HFFc6 (cell line): Measurements from ENCODE around the gene ACRBP. TPM values are rescaled to one million over a fixed set of nuclear protein-coding genes. Genes with fewer than 3 reads are reported as not detected.

Experiments
- DNase-seq: peaks from one replicate; pipeline ENCODE4 v3.0.0-alpha.2; 2018
- H3K27ac Mint-ChIP-seq: 2 replicates; pipeline ENCODE4 v1.8.0; 2020; ENCODE audit warnings: mild to moderate bottlenecking, mixed read lengths
- H3K27me3 Mint-ChIP-seq: 2 replicates; pipeline ENCODE4 v1.8.0; 2021; ENCODE audit warnings: mild to moderate bottlenecking, moderate library complexity, mixed read lengths; ENCODE audit not compliant: insufficient read depth
- H3K36me3 Mint-ChIP-seq: 2 replicates; pipeline ENCODE4 v1.8.0; 2021; ENCODE audit warnings: low read depth, mixed read lengths
- H3K4me1 Mint-ChIP-seq: 2 replicates; pipeline ENCODE4 v1.8.0; 2020; ENCODE audit warnings: low read depth, mixed read lengths
- H3K4me3 Mint-ChIP-seq: 2 replicates; pipeline ENCODE4 v1.8.0; 2020; ENCODE audit warnings: mild to moderate bottlenecking, moderate library complexity, mixed read lengths
- H3K9me3 Mint-ChIP-seq: 2 replicates; pipeline ENCODE4 v1.8.0; 2020; ENCODE audit warnings: mild to moderate bottlenecking, mixed read lengths
- CTCF ChIP-seq: fragments of 200-600 bp; sonication (generic); IDR thresholded peaks from 2 replicates; pipeline ENCODE4 v1.5.0; 2021; ENCODE audit warnings: antibody characterized with exemption, mild to moderate bottlenecking
- total RNA-seq, 6 experiments: library from RNA; stranded (reverse); fragmentation: NEBNext Ultra II Directional; extraction: Animal tissue kit (Norgen Biotek cat#: 25700); gene quantifications; 2 replicates in 1 of 6; 3 replicates in 5 of 6; pipeline ENCODE4 v1.2.3, GENCODE V29; 2021

Gene ACRBP
- total RNA-seq, 6 experiments from 2014 or later, result not detected

DNA sequence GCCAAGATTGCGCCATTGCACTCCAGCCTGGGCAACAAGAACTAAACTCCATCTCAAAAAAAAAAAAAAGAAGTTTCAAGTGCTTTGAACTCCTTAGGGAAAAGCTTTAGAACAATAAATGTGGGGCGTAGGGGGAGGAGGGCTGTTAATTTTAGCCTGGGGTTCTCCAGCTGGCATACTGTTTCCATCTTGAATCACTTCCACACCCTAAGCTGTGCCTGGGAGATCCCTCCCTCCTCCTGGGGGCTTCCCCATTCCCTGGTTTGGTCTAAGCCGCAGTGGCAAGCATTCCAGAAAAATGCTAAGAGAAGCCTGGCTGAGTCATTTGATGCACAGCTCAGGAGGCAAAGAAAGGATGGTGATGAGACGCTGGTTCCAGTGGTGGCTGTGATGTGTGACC is 44.2 kb upstream of the ACRBP start:
- Mint-ChIP-seq H3K4me1 (peaks cover 37% of the 10 kb centered on the region), H3K27me3 (peaks cover 3% of the 10 kb centered on the region), H3K36me3 (peaks cover 16% of the 10 kb centered on the region), H3K9me3 (no peaks in the 10 kb centered on the region), H3K27ac (peak overlapping the region; percentile 72), H3K4me3 (peak overlapping the region; percentile 92; the same call in 1 of the 2 replicates)
- TF ChIP-seq CTCF, result no peak
- DNase-seq, result peak; percentile 69

DNA sequence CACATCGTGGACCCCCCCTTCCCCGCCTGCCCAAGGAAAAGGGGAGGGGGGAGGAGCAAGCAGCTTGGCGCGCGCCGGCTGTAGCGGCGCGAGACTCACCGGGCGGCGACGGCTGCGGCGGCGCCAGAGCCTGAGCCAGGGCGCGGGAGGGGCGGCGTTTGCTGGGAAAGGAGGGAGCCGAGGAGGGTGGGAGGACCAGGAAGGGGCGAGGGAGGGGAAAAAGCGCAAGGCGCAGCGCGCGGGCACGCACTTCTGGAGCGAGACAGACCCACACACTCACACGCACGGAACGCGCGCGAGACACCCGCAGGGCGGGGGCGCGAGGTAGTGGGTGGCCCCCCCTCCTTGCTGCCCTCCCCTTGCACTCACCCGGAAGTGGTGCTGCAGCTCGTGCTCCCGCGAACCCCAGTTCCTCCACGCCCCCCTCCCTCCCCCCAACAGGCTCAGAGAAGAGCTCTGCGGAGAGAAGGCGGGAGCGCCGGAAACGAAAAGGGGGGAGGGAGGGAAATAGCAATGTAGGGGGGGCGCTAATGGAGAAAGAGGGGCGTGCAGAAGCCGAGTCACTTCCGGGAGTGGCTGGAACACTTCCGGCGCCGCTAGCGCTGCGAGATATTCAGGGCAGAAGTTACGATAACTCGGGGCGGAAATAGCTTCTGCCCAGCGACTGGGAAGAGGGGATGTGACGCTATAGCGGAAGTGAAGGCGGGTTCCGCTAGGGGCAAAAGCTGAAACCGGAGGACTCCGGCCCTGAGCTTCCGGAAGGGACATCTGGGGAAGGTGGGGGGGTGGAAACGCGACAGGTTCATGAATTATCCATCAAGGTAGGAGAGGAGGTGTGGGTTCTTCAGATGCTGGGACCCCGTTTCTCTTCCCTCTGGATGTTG is 42.0 kb upstream of the ACRBP start, which contains the start of gene ZNF384:
TSS of gene ZNF384 (minus strand) at position 377 of the 884 bp plus-strand sequence. CDS start 9,855 bp downstream, outside the sequence.
- Mint-ChIP-seq H3K4me3 (peak within 1 kb of the TSS; percentile 92), H3K4me1 (peaks cover 54% of the 10 kb centered on the region), H3K27ac (peak within 1 kb of the TSS; percentile 97), H3K9me3 (no peaks in the 10 kb centered on the region), H3K27me3 (peaks cover 3% of the 10 kb centered on the region), H3K36me3 (peaks cover 29% of the 10 kb centered on the region)
- DNase-seq, result peak; percentile 99
- TF ChIP-seq CTCF, result peak; percentile 48

GRCh38 chr12:6688543-6688998 is 41.3 kb upstream of the ACRBP start:
- no peak for DNase-seq
- Mint-ChIP-seq H3K27ac (peak overlapping the region; percentile 97), H3K27me3 (peaks cover 3% of the 10 kb centered on the region), H3K36me3 (peaks cover 29% of the 10 kb centered on the region), H3K4me3 (peak overlapping the region; percentile 92), H3K4me1 (peaks cover 54% of the 10 kb centered on the region), H3K9me3 (no peaks in the 10 kb centered on the region)
- no peak for TF ChIP-seq CTCF

DNA sequence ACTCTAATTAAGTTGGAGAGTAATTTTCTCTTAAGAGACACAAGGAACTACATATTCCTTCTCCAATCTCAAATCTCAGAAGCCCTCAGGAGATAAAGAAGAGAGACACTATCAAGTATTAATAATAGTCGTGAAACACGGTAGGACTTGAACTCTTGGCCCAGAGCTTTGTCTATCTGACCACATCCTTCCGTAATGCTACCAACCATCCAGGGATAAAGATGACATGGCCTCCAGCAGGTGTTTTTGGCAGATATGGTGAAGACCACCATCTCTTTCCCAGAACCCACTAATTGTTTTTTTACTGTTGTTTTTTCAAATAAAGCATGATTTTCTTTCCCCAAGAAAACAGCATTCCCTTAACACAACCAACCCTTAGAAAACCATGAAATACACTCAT is 38.6 kb upstream of the ACRBP start:
- Mint-ChIP-seq H3K36me3 (peaks cover 32% of the 10 kb centered on the region), H3K4me1 (peaks cover 35% of the 10 kb centered on the region), H3K27ac (peak overlapping the region; percentile 26; the same call in 1 of the 2 replicates), H3K4me3 (peak overlapping the region; percentile 92; the same call in 1 of the 2 replicates), H3K9me3 (no peaks in the 10 kb centered on the region), H3K27me3 (peaks cover 3% of the 10 kb centered on the region)
- DNase-seq, result no peak
- no peak for TF ChIP-seq CTCF

- Mint-ChIP-seq H3K9me3 (no peaks in the 10 kb centered on the region), H3K4me3 (no peak overlapping the region), H3K27ac (no peak overlapping the region), H3K4me1 (peaks cover 35% of the 10 kb centered on the region), H3K36me3 (peaks cover 32% of the 10 kb centered on the region), H3K27me3 (peaks cover 3% of the 10 kb centered on the region)
- TF ChIP-seq CTCF, result peak; percentile 78
- no peak for DNase-seq
Measured at GRCh38 chr12:6684609-6685008, 37.4 kb upstream of the ACRBP start.
